GM21717 (cell line): ENCODE measurements around the gene PHLDA2.

Experiments used
- ATAC-seq: cut with Tn5 transposase; IDR thresholded peaks from one replicate; pipeline ENCODE4 v1.9.1; 2021; ENCODE audit warnings: mild to moderate bottlenecking, moderate library complexity; ENCODE audit not compliant: unreplicated experiment

The PHLDA2 gene

DNA sequence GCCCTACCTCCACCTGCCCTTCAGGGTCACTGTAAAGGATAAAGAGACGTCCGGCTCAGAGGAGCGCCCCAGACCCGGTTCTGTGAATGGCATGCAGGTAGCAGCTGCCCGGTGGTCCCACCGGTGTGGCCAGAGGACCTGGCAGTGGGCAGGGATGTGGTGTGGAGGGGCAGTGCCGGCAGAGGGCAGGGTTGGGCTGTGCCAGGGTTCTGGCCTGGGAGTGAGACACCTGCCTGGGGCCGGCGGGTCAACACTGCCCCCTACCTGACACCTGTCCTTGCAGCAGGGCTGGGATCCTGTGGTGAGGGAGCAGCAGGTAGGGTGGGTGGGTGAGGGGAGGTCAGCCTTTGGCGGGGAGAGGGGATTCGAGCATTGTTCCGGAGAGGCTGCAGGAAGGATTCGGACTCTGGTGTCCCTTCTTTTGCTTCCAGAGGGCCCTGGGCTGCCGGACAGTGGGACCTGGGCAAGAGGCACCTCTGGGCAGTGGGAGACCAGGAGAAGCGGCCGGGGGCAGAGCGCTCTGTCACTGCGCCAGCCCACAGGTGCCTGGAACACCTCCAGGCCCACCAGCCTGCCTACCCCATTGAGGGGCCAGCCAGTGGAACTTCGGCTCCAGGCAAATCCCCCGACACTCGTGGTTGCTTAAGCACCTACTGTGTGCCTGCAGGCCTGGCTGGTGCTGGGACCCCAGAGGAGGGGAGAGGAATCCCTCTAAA is 1.6 kb upstream of the PHLDA2 start:
- no peak for ATAC-seq

DNA sequence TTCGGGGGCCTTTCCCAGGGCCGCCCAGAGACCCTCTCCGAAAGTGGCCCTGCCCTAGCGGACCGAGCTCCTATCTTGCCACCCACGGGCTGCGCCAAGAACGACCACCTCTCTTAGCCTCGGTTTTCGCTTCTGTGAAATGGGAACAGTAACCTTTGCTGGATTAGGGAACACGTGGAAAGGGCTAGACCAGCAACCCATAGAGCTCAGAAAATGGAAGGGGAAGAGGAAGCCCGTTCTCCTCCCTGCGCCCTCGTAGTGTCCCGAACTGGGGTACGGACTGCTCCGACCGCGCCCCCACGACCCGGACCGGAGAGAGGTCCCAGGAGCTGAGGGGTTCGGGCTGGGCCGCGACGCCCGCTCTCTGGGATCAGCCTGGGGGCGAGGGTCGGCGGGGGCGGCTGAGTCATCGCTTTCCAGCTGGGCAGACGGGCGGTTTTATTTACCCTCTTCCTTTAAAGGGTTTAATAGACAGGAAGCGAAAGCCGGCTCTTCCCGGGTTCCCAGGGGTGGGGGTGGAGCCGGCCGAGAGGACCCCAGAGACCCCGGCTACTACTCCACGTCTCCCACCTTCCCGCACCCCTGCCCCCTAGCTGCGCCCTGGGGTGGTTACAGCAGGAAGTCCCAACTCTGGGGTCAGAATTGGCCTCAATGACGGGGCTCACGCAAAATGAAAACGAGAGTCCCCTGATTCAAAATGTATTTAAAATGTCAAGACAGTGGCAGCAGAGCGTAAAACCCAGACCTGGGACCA is 907 bp upstream of the PHLDA2 start:
- no peak for ATAC-seq

DNA sequence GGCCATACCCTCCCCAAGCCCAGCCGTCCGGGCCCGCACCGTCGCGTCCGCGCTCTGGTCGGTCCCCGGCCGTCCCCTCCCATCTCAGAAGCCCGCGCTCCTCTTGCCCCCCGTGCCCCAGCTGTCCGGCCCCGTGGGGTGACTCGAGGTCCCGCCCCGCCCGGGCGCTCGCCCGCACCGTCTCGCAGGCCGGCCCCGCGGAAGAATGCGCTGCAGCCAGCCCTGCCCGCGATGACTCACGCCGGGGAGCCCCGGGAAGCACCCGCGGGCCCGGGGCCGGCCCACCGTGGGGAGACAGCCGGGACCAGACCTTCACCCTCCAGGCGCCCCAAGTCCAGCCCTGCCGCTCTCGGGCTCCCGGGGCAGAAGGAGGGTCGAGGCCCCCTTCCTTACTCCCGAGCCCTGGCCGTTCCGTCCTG is 320 bp upstream of the PHLDA2 start:
- no peak for ATAC-seq

DNA sequence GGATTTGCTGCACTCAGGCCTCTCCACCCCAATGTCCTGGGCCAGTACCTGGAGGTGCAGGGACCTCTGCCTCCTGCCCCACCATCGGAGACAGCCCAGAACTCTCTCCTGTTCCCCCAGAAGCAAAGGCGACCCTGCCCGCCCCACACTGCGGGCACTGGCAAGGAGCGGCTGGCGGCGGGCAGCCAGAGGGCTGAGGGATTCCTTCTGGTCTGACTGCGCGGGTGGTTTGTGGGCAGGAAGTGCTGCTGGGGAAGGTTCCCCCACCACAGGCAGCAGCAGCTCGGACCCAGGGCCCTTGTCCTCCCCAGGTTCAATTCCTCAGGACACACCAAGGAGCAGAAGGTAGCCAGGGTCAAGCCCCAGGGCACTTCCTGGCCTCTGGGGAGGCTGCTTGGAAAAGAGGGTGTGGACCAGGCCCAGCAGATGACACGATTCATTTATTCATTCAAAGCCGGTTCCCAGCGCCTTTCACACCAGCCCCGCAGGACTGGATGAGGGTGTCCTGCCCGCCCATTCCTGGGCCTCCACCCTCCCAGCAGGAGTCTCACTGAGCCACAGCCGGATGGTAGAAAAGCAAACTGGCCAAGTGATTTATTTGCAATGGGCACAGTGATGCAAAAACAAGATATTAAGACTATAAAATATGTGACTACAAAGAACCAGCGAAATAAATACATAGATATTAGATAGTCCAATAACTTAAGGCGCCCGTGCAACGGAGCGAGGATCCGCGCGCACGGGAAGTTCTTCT is 1.2 kb downstream of the PHLDA2 start:
- no peak for ATAC-seq

DNA sequence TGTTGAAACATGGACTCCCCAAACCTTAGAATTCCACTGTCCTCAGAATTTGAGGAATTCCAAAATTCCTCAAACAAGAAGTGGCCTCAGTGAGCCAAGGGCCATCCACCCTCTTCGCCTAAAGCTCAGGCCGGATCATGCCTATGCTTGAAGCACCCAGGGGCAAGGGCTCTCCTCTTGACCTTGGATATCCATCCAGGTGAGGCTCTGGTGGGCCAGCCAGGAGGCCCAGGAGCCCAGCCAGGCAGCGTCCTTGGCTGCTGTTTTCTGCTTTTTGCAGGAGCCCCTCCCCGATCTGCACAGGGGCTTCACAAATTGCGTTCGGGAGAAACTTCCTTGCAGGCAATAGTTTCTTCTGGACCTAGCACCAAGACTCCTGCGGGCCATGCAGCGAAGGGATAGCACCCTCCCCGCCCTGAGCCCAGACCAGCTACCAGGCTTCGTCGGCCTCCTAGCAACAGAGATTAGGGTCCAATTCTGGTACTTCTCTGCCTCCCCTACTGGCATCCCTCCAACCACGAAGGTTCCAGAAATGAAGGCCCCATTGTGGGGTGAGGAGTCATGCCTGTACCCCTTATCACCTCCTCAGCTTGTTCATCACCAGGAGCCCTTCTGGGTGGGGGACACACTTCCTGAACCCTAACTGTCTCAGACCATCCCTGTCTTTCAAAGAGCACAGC is 2.0 kb downstream of the PHLDA2 start:
- no peak for ATAC-seq

DNA sequence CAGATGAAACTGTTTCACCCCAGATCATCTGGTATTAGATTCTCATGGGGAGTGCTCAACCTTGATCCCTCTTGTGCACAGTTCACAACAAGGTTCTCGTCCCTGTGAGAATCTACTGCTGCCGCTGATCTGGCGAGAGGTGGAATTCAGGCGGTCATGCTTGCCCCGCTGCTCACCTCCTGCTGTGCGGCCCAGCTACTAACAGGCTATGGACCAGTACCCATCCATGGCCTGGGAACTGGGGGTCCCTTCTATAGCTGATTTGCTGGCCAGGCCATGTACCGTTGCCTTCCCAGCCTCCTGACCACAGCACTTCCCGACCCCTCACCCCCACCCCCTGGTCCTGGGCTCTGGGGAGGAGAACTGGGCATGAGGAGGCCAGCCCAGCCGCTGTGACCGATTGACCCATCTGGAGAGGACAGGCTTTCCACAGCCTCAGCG is 2.6 kb downstream of the PHLDA2 start:
- ATAC-seq, result no peak

DNA sequence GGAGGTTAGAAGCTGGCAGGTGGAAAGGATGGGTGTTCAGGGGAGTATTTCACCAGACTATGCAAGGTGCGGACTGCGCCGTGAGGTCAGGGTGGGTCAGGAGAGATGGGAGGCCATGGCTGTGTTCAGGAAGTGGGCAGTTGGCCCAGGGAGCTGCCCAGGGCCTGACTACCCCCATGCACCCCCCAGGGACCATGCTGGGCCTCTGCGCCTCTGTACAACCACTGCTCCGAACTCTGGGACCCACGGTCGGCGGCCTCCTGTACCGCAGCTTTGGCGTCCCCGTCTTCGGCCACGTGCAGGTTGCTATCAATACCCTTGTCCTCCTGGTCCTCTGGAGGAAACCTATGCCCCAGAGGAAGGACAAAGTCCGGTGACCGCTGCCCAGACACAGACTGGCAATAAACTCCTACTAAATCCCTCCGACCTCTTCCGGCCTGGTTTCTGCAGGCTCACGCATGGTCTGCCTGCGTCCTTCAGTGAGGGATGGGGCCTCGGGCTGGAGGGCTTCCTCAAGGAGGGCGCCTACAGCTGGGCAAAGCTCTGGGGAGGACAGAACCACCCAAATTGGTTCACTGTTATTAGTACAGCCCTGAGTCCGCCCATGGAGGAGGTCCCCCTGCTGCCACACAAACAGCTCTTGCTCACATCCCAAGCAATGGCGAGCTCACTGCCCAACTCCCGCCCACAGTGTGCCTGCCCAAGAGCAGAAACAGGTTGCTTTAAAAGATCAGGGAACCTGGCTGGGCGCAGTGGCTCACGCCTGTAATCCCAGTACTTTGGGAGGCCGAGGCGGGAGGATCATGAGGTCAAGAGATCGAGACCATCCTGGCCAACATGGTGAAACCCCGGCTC is 4.2 kb downstream of the PHLDA2 start:
- ATAC-seq, result no peak

DNA sequence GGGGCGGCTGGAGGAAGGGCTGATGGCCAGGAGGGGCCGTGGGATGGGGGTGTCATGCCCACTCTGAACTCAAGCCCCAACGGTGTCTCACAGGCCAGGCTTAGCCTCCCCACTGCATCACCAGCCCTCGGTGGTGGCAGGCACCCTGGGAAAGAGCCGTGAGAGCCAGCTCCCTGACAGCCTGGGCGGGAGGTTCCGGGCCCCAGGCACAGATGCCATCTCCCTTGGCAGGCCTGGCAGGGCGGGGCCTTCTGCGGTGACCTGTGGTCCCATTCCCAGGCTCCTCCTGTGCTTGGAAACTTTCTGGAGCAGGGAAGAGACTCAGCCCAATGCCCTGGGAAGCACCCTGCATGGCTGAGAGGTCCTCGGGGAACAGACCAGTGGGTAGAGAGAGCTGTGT is 4.8 kb downstream of the PHLDA2 start:
- ATAC-seq, result no peak

DNA sequence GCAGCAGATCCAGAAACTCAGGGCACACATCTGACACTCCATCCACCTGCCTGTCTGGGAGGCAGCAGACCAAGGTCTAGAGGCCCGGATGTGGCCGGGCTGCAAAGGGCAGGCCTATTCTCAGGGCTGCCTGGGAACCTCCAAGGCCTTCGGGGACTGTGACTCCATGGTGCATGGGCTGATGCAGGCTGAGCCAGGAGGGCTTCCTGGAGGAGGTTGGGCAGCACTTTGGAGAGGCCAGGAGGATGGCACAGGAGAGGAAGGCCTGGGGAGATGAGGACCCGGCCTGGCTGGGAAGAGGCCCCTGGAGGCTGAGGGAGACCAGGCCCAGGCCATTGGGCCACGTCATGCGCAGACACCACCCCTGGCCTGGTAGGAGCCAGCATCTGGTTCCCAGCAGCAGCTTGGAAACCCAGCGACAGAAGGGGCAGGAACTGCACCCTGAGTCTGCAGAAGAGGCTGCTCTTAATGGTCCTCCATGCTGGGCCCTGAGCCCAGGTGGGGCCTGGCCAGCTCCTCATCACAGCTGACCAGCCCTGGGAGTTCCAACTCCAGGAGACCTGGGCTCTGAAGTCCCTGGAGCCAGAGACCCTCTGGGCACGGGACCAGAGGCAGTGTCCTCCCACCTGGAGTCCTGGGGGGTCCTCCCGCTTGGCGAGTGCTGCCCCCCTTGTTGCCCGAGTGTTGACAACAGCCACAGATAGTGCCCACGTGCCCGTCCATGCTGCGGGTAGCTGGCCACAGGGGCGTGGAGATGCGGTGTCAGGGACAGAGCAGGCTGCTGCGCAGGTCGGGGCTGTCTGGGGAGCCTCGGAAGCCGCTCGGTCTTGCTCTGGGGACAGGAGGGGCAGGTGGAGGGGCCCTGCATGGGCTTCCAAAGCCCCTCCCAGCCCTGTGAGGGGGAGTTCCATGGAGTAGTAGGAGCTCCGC is 5.5 kb downstream of the PHLDA2 start:
- ATAC-seq, result no peak

DNA sequence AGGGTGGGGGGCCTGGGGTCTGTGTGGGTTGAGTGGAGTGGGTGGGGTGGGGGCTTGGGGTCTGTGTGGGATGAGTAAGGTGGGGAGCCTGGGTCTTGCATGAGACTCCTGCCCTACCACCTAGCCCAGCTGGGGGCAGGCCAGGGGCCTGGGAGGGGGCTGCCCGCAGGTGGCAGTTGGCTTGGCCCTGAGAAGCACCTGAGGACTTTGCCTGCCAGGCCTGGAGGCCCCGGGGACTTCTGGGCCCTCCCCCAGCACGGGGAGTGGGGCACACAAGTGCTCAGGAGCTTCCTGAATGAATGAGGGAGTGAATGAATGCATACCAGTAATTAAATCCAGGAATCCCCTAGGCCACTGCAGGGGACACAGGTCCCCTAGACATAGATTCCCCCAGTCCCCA is 6.6 kb downstream of the PHLDA2 start:
- no peak for ATAC-seq

DNA sequence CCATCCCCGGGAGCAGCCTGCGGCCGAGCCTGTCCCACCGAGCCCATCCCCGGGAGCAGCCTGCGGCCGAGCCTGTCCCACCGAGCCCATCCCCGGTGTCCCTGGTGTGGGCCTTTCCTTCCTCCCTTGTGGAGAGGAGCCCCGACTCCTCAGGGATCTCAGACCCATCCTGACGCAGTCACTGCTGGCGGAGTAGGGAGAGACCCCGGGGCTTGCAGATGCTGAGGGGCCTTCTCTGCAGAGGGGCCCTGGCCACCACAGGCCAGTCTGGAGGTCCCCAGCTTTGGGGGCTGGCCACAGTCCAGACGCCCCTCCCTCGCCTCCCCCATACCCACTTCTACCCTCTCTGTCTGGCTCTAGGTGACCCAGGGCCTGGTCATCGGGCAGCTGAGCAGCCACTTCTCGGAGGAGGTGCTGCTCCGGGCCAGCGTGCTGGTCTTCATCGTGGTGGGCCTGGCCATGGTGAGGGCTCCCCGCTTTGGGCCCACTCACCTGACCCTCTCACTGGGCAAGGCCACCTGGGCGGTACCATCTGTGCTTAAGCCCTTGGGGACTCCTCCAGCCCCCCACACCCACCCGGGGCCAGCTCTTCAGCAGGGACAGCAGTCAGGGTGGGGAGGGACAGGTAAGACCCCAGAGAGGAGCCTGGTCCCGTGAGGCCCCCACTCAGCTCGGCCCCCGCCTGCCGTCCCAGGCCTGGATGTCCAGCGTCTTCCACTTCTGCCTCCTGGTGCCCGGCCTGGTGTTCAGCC is 7.3 kb downstream of the PHLDA2 start:
- ATAC-seq, result no peak

DNA sequence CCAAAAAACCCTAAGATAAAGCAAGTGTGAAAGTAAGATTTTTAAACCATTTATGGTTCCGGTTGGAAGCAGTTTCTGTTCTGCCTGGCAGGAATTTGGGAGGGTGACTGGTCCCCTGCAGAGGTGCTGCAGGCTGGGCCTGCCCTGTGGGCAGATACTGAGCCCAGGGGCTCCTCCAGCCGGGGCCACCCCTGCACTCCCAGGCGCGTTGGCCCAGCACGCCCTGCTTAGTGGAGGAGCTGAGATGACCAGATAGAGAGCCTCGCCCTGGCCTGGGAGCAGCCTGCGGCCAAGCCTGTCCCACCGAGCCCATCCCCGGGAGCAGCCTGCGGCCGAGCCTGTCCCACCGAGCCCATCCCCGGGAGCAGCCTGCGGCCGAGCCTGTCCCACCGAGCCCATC is 8.0 kb downstream of the PHLDA2 start:
- no peak for ATAC-seq

DNA sequence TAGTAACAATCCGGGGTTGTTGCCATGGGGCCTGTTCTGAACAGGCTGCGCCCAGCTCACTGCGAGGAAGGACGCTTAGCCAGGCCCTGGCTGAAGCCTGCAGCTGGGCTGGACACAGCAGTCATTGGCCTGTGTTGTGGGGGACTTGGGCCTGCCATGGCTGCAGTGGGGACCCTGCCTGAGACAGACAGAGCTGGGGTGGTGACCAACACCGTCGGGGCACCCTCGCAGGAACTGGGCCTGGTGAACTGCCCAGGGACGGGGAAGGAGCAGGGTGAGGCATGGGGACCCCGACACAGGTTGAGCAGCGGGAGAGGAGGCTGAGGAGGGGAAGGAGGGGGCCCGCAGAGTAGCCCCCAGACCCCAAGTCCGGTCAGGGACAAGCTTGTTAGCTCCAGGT is 8.9 kb downstream of the PHLDA2 start:
- ATAC-seq, result no peak

DNA sequence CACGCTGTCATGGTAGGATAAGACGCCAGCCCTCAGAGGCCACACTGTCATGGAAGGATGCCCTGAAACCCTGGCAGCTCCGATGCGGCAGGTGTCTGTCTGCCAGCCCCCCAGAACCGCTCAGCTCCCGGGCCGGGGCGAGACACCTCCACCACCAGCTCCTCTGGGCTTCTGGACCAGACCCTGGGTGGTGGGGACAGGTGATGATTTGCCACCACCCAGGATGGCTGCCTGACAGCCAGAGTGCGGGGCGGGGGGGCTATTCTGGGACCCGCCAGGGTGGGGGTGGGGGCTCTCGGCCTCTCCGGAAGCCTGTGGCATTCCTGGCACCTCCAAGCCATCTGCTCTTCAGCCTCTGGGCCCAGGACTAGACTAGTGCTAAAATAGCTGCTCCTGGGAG is 9.4 kb downstream of the PHLDA2 start:
- no peak for ATAC-seq

DNA sequence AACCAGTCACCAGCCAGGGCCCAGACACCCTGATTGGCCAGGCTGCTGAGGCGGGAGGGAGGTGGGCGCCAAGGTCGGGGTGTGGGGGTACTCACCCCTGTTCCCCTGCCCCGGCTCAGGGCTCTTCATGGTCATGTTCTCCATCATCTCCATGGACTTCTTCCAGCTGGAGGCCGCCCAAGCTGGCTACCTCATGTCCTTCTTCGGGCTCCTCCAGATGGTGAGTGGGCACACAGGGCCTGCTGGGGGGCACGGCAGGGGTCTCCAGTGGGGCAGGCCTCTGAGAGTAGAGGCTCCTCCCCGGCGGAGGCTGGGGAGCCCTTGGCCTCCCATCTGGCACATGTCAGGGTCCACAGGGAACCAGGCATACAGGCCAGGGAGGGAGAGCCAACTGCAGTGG is 10.0 kb downstream of the PHLDA2 start:
- ATAC-seq, result no peak

DNA sequence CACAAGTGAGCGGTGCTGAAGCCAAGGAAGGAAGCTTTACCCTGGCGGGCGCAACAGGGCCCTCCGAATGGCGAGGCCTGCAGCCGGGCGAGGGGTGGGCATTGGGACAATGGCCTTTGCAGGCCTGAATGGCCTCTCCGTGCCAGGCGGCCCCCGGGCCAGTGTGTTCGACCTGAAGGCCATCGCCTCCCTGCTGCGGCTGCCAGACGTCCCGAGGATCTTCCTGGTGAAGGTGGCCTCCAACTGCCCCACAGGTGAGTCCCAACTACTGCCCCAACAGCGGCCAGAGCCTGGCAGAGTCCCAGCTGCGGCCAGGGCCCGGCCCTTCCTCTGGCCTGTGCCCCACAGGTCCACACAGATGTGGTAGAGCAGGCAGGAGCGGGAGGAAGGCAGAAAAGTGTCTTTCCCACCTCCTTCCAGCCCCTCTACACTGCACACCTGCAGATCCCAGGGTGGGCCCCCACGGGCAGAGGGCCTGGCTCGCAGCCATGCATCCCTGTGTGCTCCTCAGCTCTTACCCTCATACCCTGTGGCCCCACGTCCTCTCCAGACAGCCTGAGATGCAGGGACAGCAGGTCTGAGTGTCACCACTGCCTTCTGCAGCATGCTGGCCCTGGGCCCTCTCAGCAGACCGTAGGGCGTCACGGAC is 11.3 kb downstream of the PHLDA2 start:
- no peak for ATAC-seq

DNA sequence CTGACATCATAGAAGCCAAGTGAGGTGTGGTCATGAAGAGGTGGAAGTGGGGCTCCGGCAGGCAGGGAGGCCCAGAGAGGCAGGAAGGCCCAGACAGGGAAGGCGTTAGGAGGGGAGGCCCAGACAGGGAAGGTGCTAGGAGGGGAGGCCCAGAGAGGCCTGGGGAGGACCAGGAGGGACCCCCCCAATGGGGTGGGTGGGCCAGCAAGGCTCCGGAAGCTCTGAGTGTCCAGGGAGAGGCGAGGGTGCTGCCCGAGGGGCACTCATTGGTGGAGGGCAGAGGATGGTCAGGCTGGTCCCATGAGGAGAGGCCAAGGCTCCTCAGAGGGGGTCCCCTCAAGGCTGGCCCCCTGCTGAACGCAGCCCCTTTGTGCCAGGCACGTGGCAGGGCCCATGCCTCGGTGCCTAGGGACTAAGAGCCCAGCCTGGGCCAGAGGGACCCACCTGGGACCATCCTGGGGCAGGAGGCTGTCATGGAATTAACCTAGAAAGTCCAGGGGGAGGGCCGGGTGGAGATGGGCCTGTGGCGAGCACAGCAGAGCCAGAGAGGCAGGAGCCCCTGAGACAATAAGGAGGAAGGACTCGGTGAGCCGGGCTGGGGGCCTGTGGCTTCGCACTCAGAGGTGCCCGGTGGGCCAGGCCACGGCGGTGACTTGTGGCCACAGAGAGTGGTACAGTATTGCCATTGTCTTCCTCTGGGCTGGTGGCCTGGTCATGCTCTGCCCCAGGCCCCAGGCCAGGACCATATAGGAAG is 12.2 kb downstream of the PHLDA2 start:
- ATAC-seq, result no peak
